HEK293T (cell line): ENCODE results near the gene GNAT3.

Source experiments
- ARNT ChIP-seq: fragments of 450-650 bp; IDR thresholded peaks from 2 replicates; pipeline ENCODE4 v1.6.1; 2017; ENCODE audit warnings: mild to moderate bottlenecking
- BHLHE40 ChIP-seq: fragments of 450-650 bp; IDR thresholded peaks from 2 replicates; pipeline ENCODE4 v1.6.1; 2016; ENCODE audit warnings: mild to moderate bottlenecking, moderate library complexity, borderline replicate concordance
- ELF4 ChIP-seq: fragments of 450-650 bp; IDR thresholded peaks from 2 replicates; pipeline ENCODE4 v1.6.1; 2017; ENCODE audit warnings: antibody characterized with exemption
- FOXA1 ChIP-seq: fragments of 450-650 bp; IDR thresholded peaks from 2 replicates; pipeline ENCODE4 v1.6.1; 2016; ENCODE audit warnings: mild to moderate bottlenecking
- HDGF ChIP-seq: fragments of 450-650 bp; IDR thresholded peaks from 2 replicates; pipeline ENCODE4 v1.6.1; 2017; ENCODE audit warnings: antibody characterized with exemption, borderline replicate concordance
- L3MBTL2 ChIP-seq: fragments of 450-650 bp; conservative IDR thresholded peaks from 2 replicates; pipeline ENCODE4 v1.6.1; 2016; ENCODE audit warnings: mild to moderate bottlenecking
- LEF1 ChIP-seq: fragments of 450-650 bp; IDR thresholded peaks from 2 replicates; pipeline ENCODE4 v1.6.1; 2017; ENCODE audit warnings: mild to moderate bottlenecking, borderline replicate concordance
- PKNOX1 ChIP-seq: fragments of 450-650 bp; IDR thresholded peaks from 2 replicates; pipeline ENCODE4 v1.6.1; 2016
- SP1 ChIP-seq: fragments of 450-650 bp; IDR thresholded peaks from 2 replicates; pipeline ENCODE4 v1.6.1; 2017
- SUZ12 ChIP-seq: fragments of 450-650 bp; IDR thresholded peaks from 2 replicates; pipeline ENCODE4 v1.6.1; 2016; ENCODE audit warnings: mild to moderate bottlenecking
- TARDBP ChIP-seq: fragments of 450-650 bp; IDR thresholded peaks from 2 replicates; pipeline ENCODE4 v1.6.1; 2016

- TF ChIP-seq SUZ12 (no peak), SP1 (no peak), ELF4 (no peak), ARNT (no peak), PKNOX1 (no peak), FOXA1 (no peak), BHLHE40 (no peak), L3MBTL2 (no peak), LEF1 (no peak), HDGF (no peak), TARDBP (no peak)
These were observed 94.6 kb downstream of the GNAT3 start for GRCh38 chr7:80417211-80417793.
